ENCODE measurements around the gene PDLIM1.

DNA sequence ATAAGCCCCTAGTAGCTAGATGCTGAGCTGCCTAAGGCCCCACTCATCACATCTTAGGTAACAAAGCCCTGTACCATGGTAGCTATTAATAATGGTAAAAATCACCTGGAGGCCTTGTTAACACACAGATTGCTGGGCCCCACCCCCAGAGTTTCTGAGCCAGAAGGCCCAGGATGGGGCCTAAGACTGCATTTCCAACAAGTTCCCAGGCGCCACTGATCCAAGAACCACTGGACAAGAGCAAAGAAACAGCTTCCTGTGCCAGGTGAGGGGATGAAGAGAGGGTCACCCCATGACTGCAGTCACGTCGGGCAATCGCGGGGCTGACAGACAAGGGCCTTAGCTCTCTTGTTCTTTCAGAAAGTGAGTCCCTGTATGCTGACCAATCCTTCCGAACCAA, 50.0 kb downstream of the PDLIM1 start:
- TF ChIP-seq ZNF274 (IDR thresholded peaks at IDR 0.05; ENCODE audit: low read depth, low read length) (no peak), YY1 (IDR thresholded peaks at IDR 0.05; ENCODE audit: insufficient read depth, insufficient read length) (no peak)

All from NT2/D1 (cell line).